ENCODE data around the gene HSDL2. TPM values are rescaled to one million over a fixed set of nuclear protein-coding genes. Genes with fewer than 3 reads are reported as not detected.
A peak's percentile ranks its signal among the peaks of the same experiment; 100 is the strongest.
"Not testable (repeated sequence)": the region's sequence is repeated elsewhere in the genome, so short reads cannot be mapped to it uniquely, and the experiment has no call there.

Gene HSDL2
- total RNA-seq, 3 donors from 2014 or later: 4.7 to 7.8 (median 5.7) TPM

DNA sequence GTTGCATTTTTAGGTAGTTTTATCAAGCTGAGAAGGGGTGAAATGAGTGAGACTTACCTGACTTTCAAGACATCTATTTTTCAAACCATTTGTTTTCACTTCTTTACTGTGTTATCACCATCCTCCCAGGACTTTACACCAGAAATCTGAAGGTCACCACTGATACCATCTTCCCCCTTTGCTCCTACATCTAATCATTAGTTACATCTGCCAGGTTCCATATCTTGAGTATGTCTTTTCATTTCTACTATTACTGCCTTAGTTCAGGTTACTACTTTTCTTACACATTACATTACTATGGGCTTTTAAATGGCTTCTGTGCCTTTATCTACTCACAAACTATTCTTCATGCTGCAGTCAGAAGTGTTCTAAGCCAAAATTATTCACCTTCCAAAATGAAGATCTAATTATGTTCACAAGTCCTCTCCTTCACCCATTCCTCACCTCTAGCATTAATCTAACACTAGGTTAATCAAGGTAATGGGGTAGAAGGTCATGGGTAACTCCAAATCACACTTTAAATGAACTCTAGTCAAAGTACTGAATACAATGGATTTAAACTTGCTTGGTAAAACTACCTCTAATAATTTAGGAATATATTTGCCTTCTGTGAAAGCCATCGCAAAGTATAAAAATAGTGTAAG, 2.1 kb upstream of the HSDL2 start:
- peaks cover 38% of the 10 kb centered on the region for H3K4me1 Mint-ChIP-seq (ENCODE audit: low read depth)

DNA sequence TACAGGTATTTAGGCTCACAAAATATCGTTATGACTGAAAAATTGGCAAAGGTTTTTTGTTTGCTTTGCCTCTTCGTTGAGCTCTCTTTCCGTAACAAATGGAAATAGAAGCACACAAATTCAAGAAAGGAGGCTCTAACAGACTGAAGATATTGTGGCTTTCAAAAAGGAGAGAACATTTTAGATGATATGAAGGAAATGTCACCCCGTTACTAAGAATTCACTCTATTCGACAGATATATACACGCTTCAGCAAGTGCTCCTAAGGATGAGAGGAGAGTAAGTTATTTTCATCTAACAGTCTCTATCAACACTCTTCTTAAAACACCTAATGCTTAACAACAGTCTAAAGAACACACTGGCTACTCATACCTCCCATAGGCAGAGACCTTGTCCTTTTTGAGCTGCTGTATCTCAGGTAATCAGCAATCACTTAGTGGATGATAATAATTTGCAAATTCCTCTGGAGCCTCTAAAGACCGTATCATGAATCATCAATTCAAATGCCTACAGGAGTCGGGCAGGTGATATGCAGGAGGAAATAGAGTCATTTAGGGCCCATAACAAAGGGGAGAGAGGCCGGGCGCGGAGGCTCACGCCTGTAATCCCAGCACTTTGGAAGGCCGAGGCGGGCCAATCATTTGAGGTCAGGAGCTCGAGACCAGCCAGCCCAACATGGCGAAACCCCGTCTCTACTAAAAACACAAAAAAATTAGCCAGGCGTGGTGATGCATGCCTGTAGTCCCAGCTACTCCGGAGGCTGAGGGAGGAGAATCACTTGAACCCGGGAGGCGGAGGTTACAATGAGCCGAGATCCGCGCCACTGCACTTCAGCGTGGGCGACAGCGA, 1.4 kb upstream of the HSDL2 start:
- Mint-ChIP-seq H3K9me3 (no peaks in the 10 kb centered on the region), H3K4me3 (peak overlapping the region; percentile 100), H3K36me3 (ENCODE audit: insufficient read depth) (peaks cover 5% of the 10 kb centered on the region), H3K27me3 (ENCODE audit: low read depth) (no peaks in the 10 kb centered on the region), H3K4me1 (ENCODE audit: low read depth) (peaks cover 43% of the 10 kb centered on the region)
- ATAC-seq: peak; percentile 1 to 3
- peak; percentile 12 for DNase-seq

More for the DNA sequence above, 2.1 kb upstream of the HSDL2 start:
- Mint-ChIP-seq H3K27me3 (ENCODE audit: low read depth) (no peaks in the 10 kb centered on the region), H3K36me3 (ENCODE audit: insufficient read depth) (peaks cover 6% of the 10 kb centered on the region), H3K9me3 (no peaks in the 10 kb centered on the region), H3K4me3 (no peak overlapping the region)
- ATAC-seq (no peak), DNase-seq (no peak)

DNA sequence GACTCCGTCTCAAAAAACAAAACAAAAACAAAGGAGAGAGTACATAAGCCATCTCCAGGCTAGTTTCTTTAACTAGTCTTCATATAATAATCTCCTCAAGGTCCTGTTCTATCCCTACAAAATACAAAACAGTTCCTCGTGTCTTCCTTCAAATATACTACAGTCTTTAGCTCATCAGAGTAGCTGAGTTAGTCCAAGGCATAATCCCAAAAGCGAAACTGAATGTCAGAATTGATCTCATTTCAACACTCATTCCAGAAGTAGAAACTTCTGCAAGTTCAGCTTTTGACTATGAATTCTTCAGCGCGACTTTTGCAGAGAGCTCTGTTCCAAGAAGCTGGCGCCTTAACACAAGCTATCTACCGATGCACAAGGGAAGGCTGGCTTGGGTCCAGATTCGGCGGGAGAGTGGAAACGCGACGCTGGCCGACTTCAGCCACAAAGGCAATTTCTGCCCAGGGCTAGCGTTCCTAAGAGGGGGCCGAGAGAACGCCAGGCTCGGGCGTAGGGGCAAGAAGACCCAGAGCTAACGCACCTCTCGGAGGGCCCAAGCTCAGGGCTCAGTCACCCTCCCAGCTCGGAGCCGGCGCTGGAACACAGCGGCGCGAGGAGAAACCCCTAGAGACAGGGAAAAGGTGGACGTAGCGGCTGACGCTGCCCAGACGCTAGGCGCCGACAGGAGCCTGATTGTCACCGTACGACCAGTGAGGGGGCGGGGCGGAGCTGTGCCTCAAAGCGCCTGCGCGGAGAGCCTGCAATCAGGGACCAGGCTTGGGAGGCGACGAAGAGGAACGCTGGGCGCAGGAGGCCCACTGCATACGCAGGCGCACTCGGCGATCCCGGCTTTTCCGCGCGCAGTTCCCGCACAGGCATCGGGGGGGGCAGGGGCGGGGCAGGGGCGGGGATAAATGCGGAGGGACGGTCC, 469 bp upstream of the HSDL2 start:
- peaks cover 4% of the 10 kb centered on the region for H3K36me3 Mint-ChIP-seq (ENCODE audit: insufficient read depth)
- H3K4me1 Mint-ChIP-seq (ENCODE audit: low read depth): peaks cover 43% of the 10 kb centered on the region
- peak; percentile 96 for DNase-seq
- H3K9me3 Mint-ChIP-seq: no peaks in the 10 kb centered on the region
- peak; percentile 88 for ATAC-seq
- no peaks in the 10 kb centered on the region for H3K27me3 Mint-ChIP-seq (ENCODE audit: low read depth)
- peak overlapping the region; percentile 100 for H3K4me3 Mint-ChIP-seq

DNA sequence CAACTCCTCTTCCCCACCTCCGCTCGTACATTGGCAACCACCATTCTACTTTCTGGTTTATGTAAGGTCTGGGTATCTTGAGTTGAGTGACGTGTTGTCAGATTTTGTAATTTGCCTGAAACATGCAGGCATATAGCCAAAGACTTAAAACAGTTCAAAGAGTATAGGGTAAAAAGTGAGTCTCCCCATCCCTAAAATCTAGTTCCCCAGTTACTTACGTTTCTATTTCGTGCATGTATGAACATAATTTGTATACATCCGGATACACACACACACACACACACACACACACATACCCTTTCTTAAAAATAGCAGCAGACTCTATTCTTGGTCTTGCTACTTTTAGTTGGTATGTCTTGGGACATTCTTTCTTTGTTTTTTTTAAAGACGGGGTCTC, 915 bp downstream of the HSDL2 start:
- Mint-ChIP-seq H3K4me3 (peak overlapping the region; percentile 100), H3K36me3 (ENCODE audit: insufficient read depth) (no peaks in the 10 kb centered on the region), H3K27me3 (ENCODE audit: low read depth) (no peaks in the 10 kb centered on the region), H3K9me3 (no peaks in the 10 kb centered on the region), H3K4me1 (ENCODE audit: low read depth) (peaks cover 43% of the 10 kb centered on the region)
- ATAC-seq (no peak), DNase-seq (no peak)

DNA sequence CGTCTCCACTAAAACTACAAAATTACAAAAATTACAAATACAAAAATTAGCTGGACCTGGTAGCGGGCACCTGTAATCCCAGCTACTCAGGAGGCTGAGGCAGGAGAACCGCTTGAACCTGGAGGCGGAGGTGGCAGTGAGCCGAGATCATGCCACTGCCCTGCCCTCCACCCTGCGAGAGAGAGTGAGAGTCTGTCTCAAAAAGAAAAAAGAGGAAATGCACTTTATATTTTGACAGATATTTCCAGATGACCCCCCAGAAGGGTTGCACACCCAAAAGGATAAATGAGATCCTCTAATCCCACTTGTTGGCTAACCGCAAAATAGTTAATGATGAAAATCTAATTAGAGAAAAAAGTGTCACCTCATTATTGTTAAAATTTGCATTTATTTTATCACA, 2.2 kb downstream of the HSDL2 start:
- H3K4me1 Mint-ChIP-seq (ENCODE audit: low read depth): peaks cover 41% of the 10 kb centered on the region
- H3K4me3 Mint-ChIP-seq: no peak overlapping the region
- no peak for ATAC-seq

DNA sequence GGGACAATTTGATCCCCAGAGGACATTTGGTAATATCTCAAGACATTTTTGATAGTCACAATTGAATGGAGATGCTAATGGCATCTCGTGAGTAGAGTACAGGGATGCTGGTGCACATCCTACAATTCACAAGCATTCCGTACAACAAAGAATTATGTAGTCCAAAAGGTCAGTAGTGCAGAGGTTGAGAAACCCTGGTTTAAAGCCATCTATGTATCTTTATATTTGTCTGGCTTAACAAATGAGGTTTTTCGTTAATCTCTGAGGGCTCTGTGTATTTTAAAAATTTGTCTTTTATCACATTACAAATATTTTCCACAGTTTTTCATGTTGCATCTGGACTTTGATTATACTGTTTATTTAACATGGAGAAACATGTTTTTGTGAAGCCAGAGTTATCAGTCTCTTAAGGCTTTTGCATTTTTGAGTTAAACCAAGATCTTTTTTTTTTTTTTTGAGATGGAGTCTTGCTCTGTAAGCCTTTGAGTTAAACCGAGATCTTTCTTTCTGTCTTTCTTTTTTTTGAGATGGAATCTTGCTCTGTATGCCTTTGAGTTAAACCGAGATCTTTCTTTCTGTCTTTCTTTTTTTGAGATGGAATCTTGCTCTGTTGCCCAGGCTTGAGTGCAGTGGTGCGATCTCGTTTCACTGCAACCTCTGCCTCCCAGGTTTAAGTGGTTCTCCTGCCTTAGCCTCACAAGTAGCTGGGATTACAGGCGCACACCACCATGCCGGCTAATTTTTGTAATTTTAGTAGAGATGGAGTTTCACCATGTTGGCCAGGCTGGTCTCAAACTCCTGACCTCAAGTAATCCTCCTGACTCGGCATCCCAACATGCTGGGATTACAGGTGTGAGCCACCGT, 2.8 kb downstream of the HSDL2 start:
- Mint-ChIP-seq H3K36me3 (ENCODE audit: insufficient read depth) (no peaks in the 10 kb centered on the region), H3K9me3 (no peaks in the 10 kb centered on the region), H3K4me1 (ENCODE audit: low read depth) (peaks cover 34% of the 10 kb centered on the region), H3K27me3 (ENCODE audit: low read depth) (no peaks in the 10 kb centered on the region), H3K4me3 (no peak overlapping the region)
- no peak for DNase-seq
- ATAC-seq: no peak

More for the DNA sequence above, 2.2 kb downstream of the HSDL2 start:
- Mint-ChIP-seq H3K9me3 (no peaks in the 10 kb centered on the region), H3K36me3 (ENCODE audit: insufficient read depth) (no peaks in the 10 kb centered on the region), H3K27me3 (ENCODE audit: low read depth) (no peaks in the 10 kb centered on the region)
- DNase-seq: no peak

DNA sequence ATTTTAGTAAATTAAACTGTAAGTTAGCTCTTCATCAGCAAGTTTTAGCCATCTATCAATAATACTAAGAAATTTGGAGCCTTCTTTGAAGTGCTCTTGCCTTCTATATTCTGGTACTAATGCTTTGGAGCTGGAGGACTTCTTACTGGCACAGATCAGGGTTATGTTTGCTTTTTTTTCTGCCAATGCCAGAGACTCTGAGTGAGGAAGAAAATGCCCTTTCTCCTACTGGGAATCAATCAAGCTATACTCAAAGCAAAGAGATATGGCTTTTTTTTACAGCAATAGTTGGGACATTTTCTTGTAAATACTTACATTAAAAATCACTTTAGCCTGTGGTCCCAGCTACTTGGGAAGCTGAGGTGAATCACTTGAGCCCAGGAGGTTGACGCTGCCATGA, 4.3 kb downstream of the HSDL2 start:
- H3K27me3 Mint-ChIP-seq (ENCODE audit: low read depth): no peaks in the 10 kb centered on the region
- peaks cover 19% of the 10 kb centered on the region for H3K4me1 Mint-ChIP-seq (ENCODE audit: low read depth)
- ATAC-seq (no peak), DNase-seq (no peak)
- peaks cover 1% of the 10 kb centered on the region for H3K36me3 Mint-ChIP-seq (ENCODE audit: insufficient read depth)
- no peak overlapping the region for H3K4me3 Mint-ChIP-seq
- no peaks in the 10 kb centered on the region for H3K9me3 Mint-ChIP-seq

DNA sequence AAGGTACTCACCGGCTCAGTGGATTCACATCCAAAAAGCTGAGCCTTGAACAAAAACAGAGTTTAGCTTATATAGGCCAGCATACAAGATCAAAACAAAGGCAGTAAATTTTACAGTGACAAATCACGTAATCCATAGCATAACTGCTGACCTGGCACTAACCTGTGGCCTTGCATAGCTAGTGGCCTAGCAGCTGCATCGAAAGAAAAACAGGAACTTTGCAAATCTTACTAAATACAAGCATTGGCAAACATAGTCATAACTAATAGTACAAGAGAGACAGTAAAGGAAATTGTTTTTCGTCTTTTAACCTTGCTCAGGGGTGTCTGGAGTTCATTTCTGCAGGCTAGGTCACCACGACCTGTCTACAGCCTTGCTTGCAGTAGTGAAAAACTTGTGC, 4.8 kb downstream of the HSDL2 start:
- DNase-seq: no peak
- Mint-ChIP-seq H3K4me3 (no peak overlapping the region), H3K4me1 (ENCODE audit: low read depth) (peaks cover 19% of the 10 kb centered on the region), H3K27me3 (ENCODE audit: low read depth) (no peaks in the 10 kb centered on the region), H3K9me3 (no peaks in the 10 kb centered on the region), H3K36me3 (ENCODE audit: insufficient read depth) (peaks cover 1% of the 10 kb centered on the region)
- ATAC-seq: no peak

DNA sequence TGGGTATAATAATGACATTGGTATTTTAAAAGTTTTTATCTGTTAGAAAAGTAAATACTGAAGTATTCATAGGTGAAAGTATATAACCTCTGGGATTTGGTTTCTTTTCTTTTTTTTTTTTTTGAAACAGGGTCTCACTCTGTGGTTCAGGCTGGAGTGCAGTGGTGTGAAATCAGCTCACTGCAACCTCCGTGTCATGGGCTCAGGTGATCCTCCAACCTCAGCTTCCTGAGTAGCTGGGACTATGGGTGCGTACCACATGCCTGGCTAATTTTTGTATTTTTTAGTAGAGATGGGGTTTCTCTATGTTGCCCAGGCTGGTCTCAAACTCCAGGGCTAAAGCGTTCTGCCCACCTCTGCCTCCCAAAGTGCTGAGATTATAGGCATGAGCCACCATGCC, 7.2 kb downstream of the HSDL2 start:
- Mint-ChIP-seq H3K27me3 (ENCODE audit: low read depth) (no peaks in the 10 kb centered on the region), H3K9me3 (no peaks in the 10 kb centered on the region), H3K4me1 (ENCODE audit: low read depth) (peaks cover 10% of the 10 kb centered on the region), H3K36me3 (ENCODE audit: insufficient read depth) (peaks cover 5% of the 10 kb centered on the region), H3K4me3 (no peak overlapping the region)
- DNase-seq: no peak
- no peak for ATAC-seq

DNA sequence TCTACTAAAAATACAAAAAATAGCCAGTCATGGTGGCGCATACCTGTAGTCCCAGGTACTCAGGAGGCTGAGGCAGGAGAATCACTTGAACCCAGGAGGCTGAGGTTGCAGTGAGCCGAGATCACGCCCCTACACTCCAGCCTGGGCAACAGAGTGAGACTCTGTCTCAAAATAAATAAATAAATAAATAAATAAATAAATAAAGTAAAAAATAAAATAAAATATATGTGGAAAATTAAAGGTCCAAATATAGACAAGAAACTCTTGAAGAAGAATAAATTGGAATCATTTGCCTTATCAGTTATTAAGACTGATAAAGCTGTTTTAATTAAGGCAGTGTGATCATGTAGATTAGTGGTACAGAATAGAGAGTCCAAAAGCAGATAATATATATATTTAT, 10.0 kb downstream of the HSDL2 start:
- not testable (repeated sequence) for H3K4me1 Mint-ChIP-seq (ENCODE audit: low read depth); H3K27me3 Mint-ChIP-seq (ENCODE audit: low read depth); H3K9me3 Mint-ChIP-seq; H3K4me3 Mint-ChIP-seq; DNase-seq; ATAC-seq
- H3K36me3 Mint-ChIP-seq (ENCODE audit: insufficient read depth): peaks cover 13% of the 10 kb centered on the region

DNA sequence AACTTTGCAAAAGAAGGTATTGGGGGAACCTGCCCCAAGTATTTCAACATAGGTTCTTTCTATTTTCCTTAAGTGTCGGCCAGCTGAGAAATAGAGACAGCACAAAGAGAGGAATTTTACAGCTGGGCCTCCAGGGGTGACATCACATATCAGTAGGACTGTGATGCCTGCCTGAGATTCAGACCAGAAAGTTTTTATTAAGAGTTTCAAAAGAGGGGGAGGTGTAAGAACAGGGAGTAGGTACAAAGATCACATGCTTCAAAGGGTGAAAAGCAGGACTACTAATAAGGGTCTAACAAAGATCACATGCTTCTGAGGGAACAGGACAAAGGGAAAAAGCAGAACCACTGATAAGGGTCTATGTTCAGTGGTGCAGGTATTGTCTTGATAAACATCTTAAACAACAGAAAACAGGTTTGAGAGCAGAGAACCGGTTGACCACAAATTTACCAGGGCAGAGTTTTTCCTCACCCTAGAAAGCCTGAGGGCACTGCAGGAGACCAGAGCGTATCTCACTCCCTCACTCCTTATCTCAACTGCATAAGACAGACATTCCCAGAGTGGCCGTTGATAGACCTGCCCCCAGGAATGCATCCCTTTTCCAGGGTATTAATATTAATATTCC, 12.1 kb downstream of the HSDL2 start:
- H3K36me3 Mint-ChIP-seq (ENCODE audit: insufficient read depth): peaks cover 18% of the 10 kb centered on the region
- DNase-seq; H3K4me3 Mint-ChIP-seq; H3K27me3 Mint-ChIP-seq (ENCODE audit: low read depth); H3K9me3 Mint-ChIP-seq; H3K4me1 Mint-ChIP-seq (ENCODE audit: low read depth); ATAC-seq: not testable (repeated sequence)

DNA sequence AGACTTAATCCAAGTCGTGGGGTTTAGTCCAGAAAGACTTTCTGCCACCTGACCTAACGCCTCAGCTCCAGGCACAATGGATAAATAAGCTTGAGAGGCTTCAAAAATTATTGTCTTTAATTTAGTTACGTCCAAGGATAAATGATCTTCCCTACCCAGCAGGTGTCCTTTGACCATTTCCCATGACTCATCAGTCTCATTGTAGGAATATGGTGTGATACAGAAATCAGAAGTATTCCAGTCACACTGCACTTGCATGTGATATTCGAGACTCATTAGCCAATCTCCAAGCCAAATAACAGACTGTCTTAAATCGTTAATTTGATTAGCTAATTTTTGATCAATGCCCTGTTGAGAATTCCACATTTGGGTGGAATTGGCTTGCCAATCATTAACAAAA, 13.2 kb downstream of the HSDL2 start:
- ATAC-seq; H3K4me1 Mint-ChIP-seq (ENCODE audit: low read depth); DNase-seq; H3K9me3 Mint-ChIP-seq; H3K4me3 Mint-ChIP-seq; H3K27me3 Mint-ChIP-seq (ENCODE audit: low read depth): not testable (repeated sequence)
- peaks cover 21% of the 10 kb centered on the region for H3K36me3 Mint-ChIP-seq (ENCODE audit: insufficient read depth)

DNA sequence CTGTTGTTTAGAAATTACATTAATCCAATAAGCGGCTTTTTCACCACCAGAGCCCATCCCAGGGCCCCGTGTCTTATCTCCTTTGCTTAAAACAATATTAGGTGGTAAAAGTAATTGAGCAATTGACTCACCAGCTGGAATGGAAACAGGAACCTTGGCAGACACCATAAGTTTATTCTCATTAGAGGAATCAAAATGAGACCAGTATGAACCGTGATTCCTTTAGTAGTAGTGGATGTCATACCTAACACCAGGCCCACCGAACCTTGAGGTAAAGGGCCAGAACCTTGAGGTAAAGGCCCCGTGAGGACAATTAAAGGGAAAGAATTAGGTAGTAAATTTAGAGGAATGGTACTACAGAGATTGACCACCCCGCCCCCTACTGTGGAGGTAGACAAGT, 16.5 kb downstream of the HSDL2 start:
- H3K36me3 Mint-ChIP-seq (ENCODE audit: insufficient read depth): peaks cover 25% of the 10 kb centered on the region
- DNase-seq: no peak
- no peaks in the 10 kb centered on the region for H3K4me1 Mint-ChIP-seq (ENCODE audit: low read depth)
- no peak overlapping the region for H3K4me3 Mint-ChIP-seq
- no peaks in the 10 kb centered on the region for H3K27me3 Mint-ChIP-seq (ENCODE audit: low read depth)
- ATAC-seq: no peak
- H3K9me3 Mint-ChIP-seq: peaks cover 15% of the 10 kb centered on the region
